Body of pancreas (tissue), 4 donors: ENCODE measurements around the gene CNNM3.

Experiments used
- CTCF ChIP-seq, 7 experiments: fragments of 450-650 bp in 4 of 7; fragments of 200-600 bp in 3 of 7; sonication (generic) in 3 of 7; IDR thresholded peaks; one replicate each; pipeline ENCODE4 v1.5.1; 2016 to 2019; ENCODE audit warnings: antibody characterized with exemption in 7 of 7
- POLR2A ChIP-seq, 3 donors: fragments of 450-650 bp; IDR thresholded peaks; one replicate each; pipeline ENCODE4 v1.6.1; 2016; ENCODE audit warnings: antibody characterized with exemption in 3 of 3, mild to moderate bottlenecking in 2 of 3

GRCh38 chr2:96880891-96881273 lies 64.8 kb downstream of the CNNM3 start:
- TF ChIP-seq POLR2A (IDR thresholded peaks at IDR 0.05), result no peak
- TF ChIP-seq CTCF (IDR thresholded peaks at IDR 0.05), result no peak
